Lung (tissue), 12 donors: ENCODE results near the gene RXFP1. TPM values are rescaled to one million over a fixed set of nuclear protein-coding genes. Genes with fewer than 3 reads are reported as not detected.

Source experiments
- ATAC-seq: fragments of 200-7000 bp; cut with Tn5 transposase; one replicate; pipeline ENCODE4 v1.9.1; 2020; ENCODE audit warnings: moderate number of reproducible peaks; ENCODE audit not compliant: insufficient read depth, low FRiP score
- DNase-seq, 3 donors: peaks; one replicate each; pipeline ENCODE4 v3.0.0-alpha.2; 2013 to 2017
- H3K27ac ChIP-seq, 2 donors: one replicate each; pipeline ENCODE4 v1.5.1; 2013; ENCODE audit warnings: mild to moderate bottlenecking in 2 of 2, moderate library complexity in 2 of 2, control low read depth in 1 of 2, inconsistent platforms in 1 of 2, low read depth in 1 of 2, low read length in 1 of 2
- H3K27me3 ChIP-seq, 3 donors: one replicate each; pipeline ENCODE4 v1.5.1; 2013; ENCODE audit warnings: low read length in 2 of 3; ENCODE audit not compliant: control insufficient read depth in 3 of 3, insufficient read depth in 3 of 3
- H3K36me3 ChIP-seq, 4 donors: one replicate each; pipeline ENCODE4 v1.5.1; 2013; ENCODE audit warnings: low read length in 4 of 4, mild to moderate bottlenecking in 1 of 4, moderate library complexity in 1 of 4; ENCODE audit not compliant: control insufficient read depth in 4 of 4, insufficient read depth in 4 of 4
- H3K4me1 ChIP-seq, 5 donors: one replicate each; pipeline ENCODE4 v1.5.1; 2013; ENCODE audit warnings: low read length in 5 of 5, mild to moderate bottlenecking in 2 of 5, moderate library complexity in 1 of 5; ENCODE audit not compliant: control insufficient read depth in 5 of 5, insufficient read depth in 5 of 5
- H3K4me3 ChIP-seq: one replicate; pipeline ENCODE4 v1.5.1; 2013; ENCODE audit warnings: mild to moderate bottlenecking, control low read depth, moderate library complexity
- H3K9ac ChIP-seq, 2 donors: one replicate each; pipeline ENCODE4 v1.5.1; 2013; ENCODE audit warnings: low read length in 2 of 2, control low read depth in 1 of 2; ENCODE audit not compliant: insufficient read depth in 1 of 2
- H3K9me3 ChIP-seq, 4 donors: one replicate each; pipeline ENCODE4 v1.5.1; 2013; ENCODE audit warnings: low read length in 3 of 4, mild to moderate bottlenecking in 1 of 4, moderate library complexity in 1 of 4; ENCODE audit not compliant: control insufficient read depth in 4 of 4, insufficient read depth in 3 of 4
- WGBS, 2 donors: extraction: QIAGEN DNeasy Blood & Tissue Kit; methylation state at CpG; one replicate each; pipeline ENCODE4 v1.1.7; 2013; 5-methylcytosine and 5-hydroxymethylcytosine counted together
- polyA plus RNA-seq, 2 donors: library from polyadenylated mRNA; stranded (reverse); fragments of 200-250 nt; gene quantifications; one replicate each; pipeline ENCODE4 v1.2.1, GENCODE V29; 2013
- total RNA-seq, 2 donors: library from RNA; depleted of rRNA in 1 of 2; stranded (reverse); fragments of >200 nt in 1 of 2; gene quantifications; one replicate each; pipeline ENCODE4 v1.2.1, GENCODE V29; 2014 to 2021
- TF ChIP-seq, protein P1 (sequence below): IDR thresholded peaks from 2 replicates; pipeline ENCODE4 v1.5.1; 2012; ENCODE audit warnings: mild to moderate bottlenecking; ENCODE audit errors: control extremely low read depth, extremely low read depth
- donor health status: control.
- donor health status: control.
- donor health status: Bipolar disorder and iron deficiency.
- donor health status: healthy.
- donor health status: DM: yes; HTN: yes; CAD: no.

RXFP1 gene
- total and polyA plus RNA-seq, 4 donors = 1.5 to 10.7 (median 2.6) TPM

GRCh38 chr4:158534727-158535126, 13.0 kb downstream of the RXFP1 start:
- Histone ChIP-seq H3K4me1 (peaks cover 0 to 5% (median 0%) of the 10 kb centered on the region in 5 donors), H3K27ac (no peak overlapping the region), H3K9me3 (no peaks in the 10 kb centered on the region), H3K36me3 (no peaks in the 10 kb centered on the region), H3K27me3 (no peaks in the 10 kb centered on the region), H3K4me3 (no peak overlapping the region), H3K9ac (no peak overlapping the region)
- TF ChIP-seq, protein P1, sequence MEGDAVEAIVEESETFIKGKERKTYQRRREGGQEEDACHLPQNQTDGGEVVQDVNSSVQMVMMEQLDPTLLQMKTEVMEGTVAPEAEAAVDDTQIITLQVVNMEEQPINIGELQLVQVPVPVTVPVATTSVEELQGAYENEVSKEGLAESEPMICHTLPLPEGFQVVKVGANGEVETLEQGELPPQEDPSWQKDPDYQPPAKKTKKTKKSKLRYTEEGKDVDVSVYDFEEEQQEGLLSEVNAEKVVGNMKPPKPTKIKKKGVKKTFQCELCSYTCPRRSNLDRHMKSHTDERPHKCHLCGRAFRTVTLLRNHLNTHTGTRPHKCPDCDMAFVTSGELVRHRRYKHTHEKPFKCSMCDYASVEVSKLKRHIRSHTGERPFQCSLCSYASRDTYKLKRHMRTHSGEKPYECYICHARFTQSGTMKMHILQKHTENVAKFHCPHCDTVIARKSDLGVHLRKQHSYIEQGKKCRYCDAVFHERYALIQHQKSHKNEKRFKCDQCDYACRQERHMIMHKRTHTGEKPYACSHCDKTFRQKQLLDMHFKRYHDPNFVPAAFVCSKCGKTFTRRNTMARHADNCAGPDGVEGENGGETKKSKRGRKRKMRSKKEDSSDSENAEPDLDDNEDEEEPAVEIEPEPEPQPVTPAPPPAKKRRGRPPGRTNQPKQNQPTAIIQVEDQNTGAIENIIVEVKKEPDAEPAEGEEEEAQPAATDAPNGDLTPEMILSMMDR = no peak
- no peak for DNase-seq
- WGBS, 2 donors = 91 to 98% methylated on average over 3 of the region's 3 CpGs
- no peak for ATAC-seq

GRCh38 chr4:158535130-158535614, 13.5 kb downstream of the RXFP1 start:
- TF ChIP-seq, protein P1 = no peak
- Histone ChIP-seq H3K36me3 (no peaks in the 10 kb centered on the region), H3K9me3 (no peaks in the 10 kb centered on the region), H3K9ac (no peak overlapping the region), H3K4me3 (no peak overlapping the region), H3K27me3 (no peaks in the 10 kb centered on the region), H3K27ac (no peak overlapping the region), H3K4me1 (peaks cover 0 to 5% (median 0%) of the 10 kb centered on the region in 5 donors)
- ATAC-seq (no peak), DNase-seq (no peak)
- WGBS, 2 donors = 83 to 89% methylated on average over 4 of the region's 4 CpGs

GRCh38 chr4:158536833-158537232, 15.2 kb downstream of the RXFP1 start:
- no peak overlapping the region for H3K9ac ChIP-seq
- H3K4me1 ChIP-seq = no peaks in the 10 kb centered on the region
- DNase-seq (no peak), ATAC-seq (no peak)
- TF ChIP-seq, protein P1 = no peak
- H3K9me3 ChIP-seq = no peaks in the 10 kb centered on the region
- H3K27ac ChIP-seq = no peak overlapping the region
- H3K4me3 ChIP-seq = no peak overlapping the region
- no peaks in the 10 kb centered on the region for H3K27me3 ChIP-seq
- WGBS, 2 donors = 86 to 93% methylated on average over 3 of the region's 3 CpGs
- H3K36me3 ChIP-seq = no peaks in the 10 kb centered on the region

DNA sequence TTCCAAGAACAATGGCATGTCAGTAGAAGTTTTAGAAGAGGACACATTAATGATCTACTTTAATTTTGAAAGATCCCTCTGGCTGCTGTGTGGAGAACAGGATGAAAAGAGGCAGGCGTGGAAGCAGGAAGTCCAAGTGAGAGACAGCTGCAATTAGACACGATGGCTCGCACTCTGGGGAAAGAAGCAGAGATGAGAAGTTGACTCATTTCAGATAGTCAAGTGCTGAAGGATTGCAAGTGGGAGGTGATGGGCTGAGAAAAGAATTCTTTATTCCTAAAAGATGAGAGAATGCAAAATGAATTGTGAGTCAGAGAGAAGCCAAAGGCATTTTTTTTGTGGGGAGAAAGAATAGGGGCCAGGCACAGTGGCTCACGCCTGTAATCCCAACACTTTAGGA, 16.5 kb downstream of the RXFP1 start:
- Histone ChIP-seq H3K9me3 (no peaks in the 10 kb centered on the region), H3K27ac (no peak overlapping the region), H3K4me1 (no peaks in the 10 kb centered on the region), H3K4me3 (no peak overlapping the region), H3K27me3 (no peaks in the 10 kb centered on the region), H3K36me3 (no peaks in the 10 kb centered on the region), H3K9ac (no peak overlapping the region)
- DNase-seq (no peak), ATAC-seq (no peak)
- TF ChIP-seq, protein P1 = no peak
- 58 to 62% methylated on average over 4 of the region's 4 CpGs for WGBS, 2 donors
